ENCODE results near the gene STARD5.
"Not testable (repeated sequence)": the region's sequence is repeated elsewhere in the genome, so short reads cannot be mapped to it uniquely, and the experiment has no call there.

STARD5 gene

GRCh38 chr15:81336568-81336967, 12.6 kb upstream of the STARD5 start:
- no peak for DNase-seq

GRCh38 chr15:81335631-81336030, 11.7 kb upstream of the STARD5 start:
- no peak for DNase-seq

DNA sequence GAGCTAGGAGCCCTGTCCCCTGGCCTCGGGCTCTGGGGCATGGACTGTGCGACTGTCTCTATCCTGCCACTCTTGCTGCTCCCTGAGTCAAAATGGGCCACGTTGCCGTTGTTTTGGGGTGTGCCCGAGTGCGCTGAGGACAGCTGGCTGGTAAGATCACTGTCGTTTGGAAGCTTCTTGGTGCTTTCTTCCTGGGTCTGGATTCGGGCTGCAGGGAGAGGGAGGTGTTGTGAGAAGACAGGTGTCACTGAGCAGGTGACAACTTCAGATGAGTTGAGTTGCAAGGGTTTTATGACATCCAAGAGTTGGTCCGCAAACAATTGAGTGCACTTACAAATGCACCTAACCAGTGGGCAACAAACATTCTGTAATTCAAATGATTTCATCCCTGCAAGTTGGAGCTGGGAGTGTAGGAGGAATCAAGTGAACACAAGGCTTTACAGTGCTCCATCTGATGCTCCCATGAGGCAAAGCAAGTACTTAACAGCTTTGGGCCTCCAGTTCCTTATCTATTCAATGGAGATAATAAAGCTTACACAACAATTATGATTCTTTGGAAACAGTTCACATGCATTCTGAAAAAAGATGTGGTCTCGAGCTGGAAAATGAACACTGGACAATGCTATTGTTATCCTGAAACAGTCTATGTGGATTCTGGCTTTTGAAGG, 11.0 kb upstream of the STARD5 start:
- DNase-seq: no peak

- no peak for DNase-seq
Observed at GRCh38 chr15:81333363-81333762, 9.4 kb upstream of the STARD5 start.

- DNase-seq: no peak
Observed at GRCh38 chr15:81332326-81332725, 8.4 kb upstream of the STARD5 start.

GRCh38 chr15:81331600-81331999, 7.7 kb upstream of the STARD5 start:
- no peak for DNase-seq

DNA sequence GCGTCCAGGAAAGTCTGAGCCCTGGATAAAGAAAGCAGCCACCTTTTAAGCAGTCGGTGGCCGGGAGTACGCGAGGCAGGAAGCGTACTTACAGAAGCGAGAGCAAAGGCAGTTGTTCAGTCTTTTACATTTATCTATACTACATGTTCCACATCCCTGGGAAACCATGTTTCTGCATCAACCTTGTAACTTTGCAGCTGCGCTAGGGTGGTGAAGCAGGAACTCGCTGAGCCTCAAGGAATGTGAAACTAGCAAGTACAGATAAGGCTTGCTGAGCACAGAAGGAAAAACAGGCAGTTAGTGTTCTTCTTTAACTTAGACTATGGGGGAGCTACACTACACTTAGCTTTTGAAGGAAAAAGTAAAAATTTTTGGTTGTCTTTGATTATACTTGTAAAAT, 7.2 kb upstream of the STARD5 start:
- DNase-seq: not testable (repeated sequence)

GRCh38 chr15:81330366-81331090, 6.6 kb upstream of the STARD5 start:
- no peak for DNase-seq

DNA sequence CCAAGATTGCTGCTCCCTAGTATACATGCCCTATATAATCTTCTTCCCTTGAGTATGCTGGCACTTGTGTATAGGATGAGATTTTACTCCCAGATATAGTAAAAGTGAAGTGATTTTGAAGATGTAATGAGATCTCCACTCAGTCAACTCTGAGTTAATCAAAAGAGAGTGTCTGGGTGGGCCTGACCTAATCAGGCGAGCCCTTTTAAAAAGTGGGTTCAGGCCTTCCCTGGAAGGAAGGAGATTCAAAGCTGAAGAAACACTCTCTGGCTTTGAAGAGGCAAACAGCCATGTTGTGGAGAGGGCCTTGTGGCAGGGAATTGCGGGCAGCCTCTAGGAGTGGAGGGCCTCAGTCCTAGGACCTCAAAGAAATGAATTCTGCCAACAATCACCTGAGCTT, 5.5 kb upstream of the STARD5 start:
- DNase-seq: no peak

- DNase-seq: no peak
Observed at GRCh38 chr15:81327516-81327915, 3.6 kb upstream of the STARD5 start.

DNA sequence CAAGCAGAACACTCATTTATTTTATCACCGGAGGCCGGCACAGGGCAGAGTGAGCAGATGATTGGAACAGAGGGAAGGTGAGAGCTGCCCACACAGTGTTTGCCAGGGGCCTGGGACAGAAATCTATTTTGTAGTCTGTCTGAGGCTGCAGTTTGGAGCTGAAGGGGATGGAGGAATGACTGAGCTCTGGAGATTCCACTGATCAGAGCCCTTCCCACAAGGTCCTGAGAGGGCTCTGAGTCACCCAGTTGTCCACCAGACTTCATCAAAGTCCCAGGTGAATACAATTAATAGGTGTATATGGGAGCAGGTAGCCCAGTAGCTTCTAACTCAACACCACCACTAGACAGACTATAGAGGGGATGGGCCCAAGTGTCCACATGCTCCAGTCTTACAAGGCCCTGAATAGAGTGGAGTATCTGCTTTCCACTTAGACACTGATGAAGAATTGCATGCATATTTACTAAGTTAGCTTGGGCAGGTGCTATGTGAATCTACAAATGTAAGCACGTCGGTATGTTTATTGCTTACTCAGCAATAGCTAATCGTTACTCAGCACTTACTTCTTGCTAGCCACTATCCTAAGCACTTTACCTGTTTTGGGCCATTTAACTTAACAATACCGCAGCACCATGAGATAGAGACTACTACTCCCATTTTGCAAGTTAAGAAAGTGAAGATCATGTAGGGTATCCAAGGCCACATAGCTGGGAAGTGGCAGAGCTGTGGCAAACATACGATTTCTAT, 2.7 kb upstream of the STARD5 start:
- DNase-seq: no peak

DNA sequence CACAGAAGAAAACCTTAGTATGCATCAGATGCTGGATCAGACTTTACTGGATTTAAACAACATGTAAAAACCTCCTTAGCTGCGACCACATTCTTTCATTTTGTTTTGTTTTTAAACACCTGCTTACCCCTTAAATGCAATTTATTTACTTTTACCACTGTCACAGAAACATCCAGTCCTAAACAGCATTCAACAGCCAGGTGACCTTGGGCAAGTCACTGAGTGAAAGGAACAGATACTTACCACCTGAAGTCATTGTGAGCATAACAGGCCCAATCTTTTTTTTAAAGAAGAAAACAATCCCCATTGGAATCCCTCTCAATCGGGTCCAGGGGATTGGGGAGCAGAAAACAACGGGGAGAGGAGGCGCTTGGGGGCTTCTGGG, 390 bp downstream of the STARD5 start:
- no peak for DNase-seq

GRCh38 chr15:81322676-81323253, 1.2 kb downstream of the STARD5 start:
- no peak for DNase-seq

GRCh38 chr15:81321667-81322066, 2.3 kb downstream of the STARD5 start:
- DNase-seq: no peak

GRCh38 chr15:81317642-81318017, 6.3 kb downstream of the STARD5 start:
- no peak for DNase-seq

DNA sequence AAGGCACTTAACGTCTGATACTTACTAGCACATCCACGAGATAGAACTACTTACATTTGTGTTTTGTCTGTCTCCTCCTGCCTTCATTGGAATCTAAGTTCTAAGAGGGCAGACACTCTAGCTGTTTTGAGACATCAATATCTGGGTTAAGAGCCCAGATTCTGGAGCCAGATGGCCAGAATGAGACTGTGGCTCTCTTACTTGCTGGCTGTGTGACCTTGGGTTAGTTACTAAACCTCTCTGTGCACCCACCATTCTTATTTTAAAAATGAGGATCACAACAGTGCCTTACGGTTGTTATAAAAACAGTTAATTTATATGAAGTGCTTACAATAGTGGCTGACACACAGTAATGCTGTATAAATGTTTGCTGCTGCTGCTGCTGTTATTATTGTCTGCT, 7.7 kb downstream of the STARD5 start:
- DNase-seq: no peak

GRCh38 chr15:81315452-81316175, 8.3 kb downstream of the STARD5 start:
- no peak for DNase-seq

DNA sequence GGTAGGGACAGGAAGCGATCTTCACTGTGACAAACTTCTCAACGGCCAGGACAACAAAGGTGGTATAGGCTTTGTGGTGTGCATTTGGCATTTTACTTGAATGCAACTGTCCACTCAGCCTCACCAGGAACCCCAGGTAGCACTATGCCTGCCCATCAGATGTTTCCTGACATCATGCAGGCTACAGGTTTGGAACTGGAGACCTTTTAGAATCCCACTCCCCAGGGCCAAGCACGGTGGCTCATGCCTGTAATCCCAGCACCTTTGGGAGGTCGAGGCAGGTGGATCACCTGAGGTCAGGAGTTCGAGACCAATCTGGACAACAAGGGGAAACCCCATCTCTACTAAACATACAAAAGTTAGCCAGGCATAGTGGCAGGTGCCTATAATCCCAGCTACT, 9.6 kb downstream of the STARD5 start:
- DNase-seq: no peak

GRCh38 chr15:81313686-81314085, 10.3 kb downstream of the STARD5 start:
- no peak for DNase-seq

DNA sequence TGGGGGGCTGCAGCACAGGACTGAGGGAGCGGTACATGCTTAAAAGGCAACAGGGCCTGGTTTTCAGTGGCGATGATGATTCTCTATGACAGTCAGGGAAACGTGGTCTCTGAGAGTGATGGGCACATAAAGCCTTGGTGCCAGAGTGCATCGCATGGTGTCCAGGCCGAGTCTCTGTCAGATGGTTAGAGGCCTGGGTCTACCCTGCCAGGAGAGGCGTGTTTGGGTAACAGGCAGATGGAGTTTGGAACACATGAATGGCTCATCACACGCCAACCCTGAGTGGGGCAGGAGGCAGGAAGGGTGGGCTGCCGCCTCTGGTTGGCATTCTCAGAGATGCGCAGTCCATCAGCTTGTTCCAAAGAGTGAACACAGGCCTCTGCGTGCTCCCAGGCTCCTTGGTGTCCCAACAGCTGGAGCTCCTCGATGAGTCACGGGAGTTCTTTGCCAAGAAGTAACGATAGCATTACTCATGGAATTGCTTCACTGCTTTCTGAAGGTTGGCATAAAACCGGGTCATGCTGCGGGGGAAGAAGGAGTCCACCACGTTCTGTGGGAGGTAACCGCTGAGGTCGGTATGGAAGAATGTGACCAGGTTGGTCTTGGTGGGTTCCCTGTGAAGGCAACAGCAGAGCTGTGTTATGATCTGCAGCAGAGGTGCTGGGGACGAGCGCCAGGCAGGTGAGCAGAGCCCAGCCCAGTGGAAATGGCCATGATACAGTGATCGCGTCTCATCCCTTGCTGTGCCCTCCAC, 11.0 kb downstream of the STARD5 start:
- DNase-seq: peak; percentile 47 to 68

GRCh38 chr15:81311752-81312464, 12.0 kb downstream of the STARD5 start:
- no peak for DNase-seq

DNA sequence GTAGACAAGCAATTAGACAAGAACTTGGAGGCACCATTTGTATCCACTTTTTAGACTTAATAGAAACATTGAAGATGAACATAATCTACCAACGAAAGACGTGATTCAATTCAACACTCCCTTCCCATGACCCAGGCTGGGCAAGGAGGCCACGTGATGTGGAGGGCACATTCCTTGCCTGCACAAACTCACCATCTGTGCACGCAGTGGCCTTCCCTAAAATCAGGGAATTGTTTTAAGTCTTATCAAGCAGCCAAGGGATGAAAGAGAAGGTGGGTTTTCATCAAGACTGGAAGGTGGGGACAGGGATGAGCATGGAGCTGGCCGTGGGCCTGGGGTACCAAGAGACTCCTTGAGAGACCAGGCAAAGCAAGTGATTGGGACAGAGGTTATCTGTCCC, 13.5 kb downstream of the STARD5 start:
- DNase-seq: no peak
